HG03432 (cell line): ENCODE results near the gene TEX2.

ENCODE experiments used
- ATAC-seq: cut with Tn5 transposase; IDR thresholded peaks from one replicate; pipeline ENCODE4 v1.9.1; 2021; ENCODE audit warnings: mild to moderate bottlenecking, moderate library complexity; ENCODE audit not compliant: unreplicated experiment

Gene TEX2

DNA sequence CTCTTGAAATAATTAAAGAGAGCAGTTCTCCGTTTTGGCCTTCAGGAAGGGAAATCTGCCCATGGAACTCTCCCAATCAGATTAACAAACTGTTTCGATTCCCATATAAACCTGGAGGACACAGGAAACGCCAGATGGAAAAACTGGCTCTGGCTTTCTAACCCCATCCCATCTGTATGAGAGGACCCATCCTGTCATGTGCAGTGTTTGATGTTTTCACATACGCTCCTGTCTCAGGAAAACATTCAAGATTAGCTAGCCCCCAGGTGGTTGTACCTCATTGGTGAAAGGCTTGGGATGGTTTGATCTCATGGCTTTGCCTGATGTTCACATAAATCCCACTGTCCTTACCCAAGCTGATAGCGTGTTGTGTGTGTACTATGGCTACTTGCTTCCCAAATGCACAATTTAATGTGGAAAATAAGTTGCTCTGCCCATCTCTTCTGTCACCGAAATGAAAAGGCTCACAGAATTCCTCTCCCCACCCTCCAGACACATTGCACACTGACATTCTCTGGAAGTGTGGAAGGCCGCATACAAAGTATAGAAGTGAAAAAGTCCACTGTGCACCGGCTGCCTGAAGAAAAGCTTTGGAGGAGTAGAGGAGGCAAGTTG, 114.9 kb downstream of the TEX2 start:
- no peak for ATAC-seq

DNA sequence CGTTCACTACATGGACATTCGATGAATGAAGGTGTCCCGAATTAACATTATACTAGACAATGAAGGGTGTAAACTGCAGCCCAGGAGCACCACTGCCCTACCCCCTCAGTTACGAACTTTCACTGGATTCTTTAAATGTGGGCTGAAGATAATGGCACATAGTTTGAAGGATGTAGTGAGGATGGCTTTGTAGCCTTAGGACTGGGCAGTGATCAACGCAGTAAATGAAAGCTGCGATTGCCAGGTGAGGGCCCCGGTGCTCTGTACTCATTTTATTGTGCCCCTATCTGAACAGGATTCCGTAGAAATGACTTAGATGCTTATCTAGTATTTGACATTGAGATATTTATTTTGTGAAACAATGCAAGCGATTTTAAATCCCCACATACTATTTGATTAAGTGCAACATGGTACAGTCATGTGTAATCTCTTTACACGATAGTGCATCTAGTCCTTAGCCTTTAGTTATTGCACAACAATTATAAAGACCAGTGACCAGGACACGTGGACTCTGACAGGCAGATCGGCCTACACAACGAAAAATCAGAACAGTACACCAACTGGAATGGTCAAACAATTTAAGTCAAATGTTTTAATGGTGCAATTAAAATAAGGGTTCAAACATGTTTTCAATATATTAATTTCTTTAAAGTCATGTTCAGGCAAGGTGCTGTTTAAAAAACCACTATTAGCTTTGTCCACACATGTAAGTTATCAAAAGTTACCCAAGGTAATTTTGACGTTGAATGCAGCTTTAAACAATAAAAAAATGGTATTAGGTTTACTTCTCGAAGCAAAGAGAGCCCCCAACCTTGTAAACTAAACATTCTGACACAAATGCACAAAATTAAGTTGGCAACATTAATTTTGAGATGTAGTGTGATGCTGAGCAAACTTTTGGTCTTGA, 115.7 kb downstream of the TEX2 start:
- no peak for ATAC-seq

DNA sequence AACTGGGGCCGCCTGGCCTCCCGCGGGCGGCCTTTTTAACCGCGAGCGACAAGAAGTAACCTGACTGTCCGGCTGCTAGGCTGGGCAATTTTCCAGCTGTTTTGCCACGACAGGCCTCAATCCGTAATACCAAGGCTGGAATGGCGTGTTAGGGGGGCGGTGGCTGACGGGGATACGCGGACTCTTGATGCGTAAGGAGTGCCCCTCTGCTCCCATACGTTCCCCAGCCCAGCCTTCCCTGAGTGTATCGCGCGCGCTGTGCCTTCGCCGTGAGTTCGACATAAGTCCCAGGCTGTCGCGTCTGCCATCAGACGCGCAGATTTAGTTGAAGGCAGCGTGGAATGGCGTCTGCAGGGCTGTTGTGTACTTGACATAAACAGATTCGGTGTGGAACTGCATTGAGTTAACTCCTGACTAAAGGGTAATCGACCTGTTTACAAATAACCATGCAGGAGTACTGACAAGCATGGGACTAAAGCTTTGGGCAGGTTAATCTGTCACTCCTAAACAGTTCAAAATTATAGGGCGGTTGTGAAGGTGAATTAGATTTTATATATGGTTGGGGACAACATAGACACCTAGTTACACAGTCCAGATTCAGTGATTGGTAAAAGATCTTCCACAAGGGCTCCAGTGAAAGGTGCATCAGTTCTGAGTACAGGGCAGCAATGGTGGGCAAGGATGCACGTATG, 116.5 kb downstream of the TEX2 start:
- peak; percentile 2 for ATAC-seq

DNA sequence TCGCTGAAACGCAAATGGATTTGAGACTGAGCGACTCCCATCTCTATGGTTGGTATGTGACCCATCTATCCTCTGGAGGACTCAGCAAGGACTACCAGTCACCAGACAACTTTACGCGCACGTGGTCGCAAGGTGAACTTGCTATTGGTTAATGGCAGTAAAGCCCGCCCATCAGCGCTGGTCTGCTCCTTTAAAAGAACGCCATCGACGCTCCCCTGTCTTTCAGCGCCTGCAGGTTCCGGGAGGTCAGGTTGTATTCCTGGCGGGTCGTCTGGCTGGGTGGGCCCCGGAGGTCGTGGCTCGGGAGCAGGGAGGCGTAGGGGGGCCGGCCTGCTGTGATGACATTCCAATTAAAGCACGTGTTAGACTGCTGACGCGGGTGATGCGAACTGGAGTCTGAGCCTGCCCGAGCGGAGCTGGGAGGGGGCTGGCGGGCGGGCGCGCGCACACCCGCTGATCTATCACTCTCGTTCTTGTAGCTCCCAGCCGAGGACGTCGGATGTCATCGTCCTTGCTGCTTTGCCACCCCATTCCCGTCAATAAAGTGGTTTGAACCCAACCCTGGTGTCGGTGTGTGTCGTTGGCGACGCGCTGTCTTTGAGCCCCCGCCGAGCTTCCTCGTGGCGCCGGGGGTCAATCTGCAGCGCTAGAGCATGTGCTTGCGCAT, 117.2 kb downstream of the TEX2 start:
- ATAC-seq = peak; percentile 91

DNA sequence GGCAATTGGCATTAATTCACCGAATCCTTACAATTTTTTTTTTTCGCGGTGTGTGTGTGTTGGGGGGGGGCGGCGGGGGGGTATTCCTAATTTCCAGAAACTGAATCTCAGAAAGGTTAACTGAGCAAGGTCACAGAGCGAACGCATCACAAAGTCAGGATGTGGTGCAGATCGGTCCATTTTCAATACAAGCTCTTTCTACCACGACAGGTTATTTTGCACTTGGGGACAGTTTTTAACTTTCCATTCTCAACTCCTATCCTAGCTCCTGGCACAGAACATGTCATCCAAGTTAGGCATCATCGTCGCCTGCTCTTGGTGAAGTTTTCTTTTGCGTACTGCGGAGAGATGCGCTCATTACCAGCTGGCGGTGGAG, 117.7 kb downstream of the TEX2 start:
- no peak for ATAC-seq

DNA sequence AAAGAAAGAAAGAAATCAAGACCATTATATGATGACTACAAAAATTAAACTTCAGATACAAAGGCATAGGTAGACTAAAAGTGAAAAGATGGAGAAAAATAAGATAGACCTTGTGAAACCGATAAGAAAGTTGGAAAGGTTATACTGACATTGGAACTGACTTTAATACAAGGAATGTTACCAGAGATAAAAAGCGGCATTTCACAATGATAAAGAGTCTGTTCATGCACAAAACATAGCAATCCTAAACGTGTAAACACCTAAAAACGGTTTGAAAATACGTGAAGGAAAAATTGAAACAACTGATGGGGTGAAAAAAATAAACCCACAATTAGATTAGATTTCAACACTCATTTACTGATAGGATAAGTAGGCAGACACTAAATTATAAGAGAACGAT, 123.5 kb downstream of the TEX2 start:
- ATAC-seq = no peak

DNA sequence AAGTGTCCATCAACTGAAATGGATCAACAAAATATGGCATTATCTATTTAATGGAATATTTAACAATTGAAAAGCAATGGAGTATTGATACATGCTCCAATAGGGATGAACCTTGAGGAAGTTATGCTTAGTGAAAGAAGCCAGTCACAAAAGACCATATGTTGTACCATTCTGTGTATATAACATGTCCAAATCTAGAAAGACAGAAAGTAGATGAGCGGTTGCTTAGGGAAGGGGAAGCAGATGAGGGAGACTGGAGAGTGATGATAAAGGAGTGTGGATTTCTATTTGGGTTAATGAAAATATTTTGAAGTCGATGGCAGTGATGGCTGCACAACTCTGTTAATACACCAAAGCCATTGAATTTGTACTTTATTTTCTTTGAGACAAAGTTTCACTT, 124.6 kb downstream of the TEX2 start:
- no peak for ATAC-seq

DNA sequence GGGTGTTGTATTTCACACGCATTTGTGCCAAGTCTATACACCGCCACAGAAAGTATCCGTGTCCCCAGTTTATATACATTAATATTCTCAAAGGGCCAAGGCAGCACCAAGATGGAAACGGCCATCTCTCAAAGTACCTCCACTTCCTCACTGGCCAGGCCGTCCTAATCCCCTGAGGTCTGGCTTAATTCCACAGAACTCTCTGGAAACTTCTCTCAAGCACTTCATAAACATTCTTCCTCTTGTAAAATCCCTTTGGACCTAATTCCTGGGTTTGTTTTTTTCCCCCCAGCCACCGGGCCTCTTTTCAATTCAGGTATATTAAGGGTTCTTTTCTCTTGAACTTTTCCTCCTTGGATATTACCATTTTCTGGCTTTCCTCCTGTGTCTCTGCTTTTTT, 128.1 kb downstream of the TEX2 start:
- no peak for ATAC-seq

DNA sequence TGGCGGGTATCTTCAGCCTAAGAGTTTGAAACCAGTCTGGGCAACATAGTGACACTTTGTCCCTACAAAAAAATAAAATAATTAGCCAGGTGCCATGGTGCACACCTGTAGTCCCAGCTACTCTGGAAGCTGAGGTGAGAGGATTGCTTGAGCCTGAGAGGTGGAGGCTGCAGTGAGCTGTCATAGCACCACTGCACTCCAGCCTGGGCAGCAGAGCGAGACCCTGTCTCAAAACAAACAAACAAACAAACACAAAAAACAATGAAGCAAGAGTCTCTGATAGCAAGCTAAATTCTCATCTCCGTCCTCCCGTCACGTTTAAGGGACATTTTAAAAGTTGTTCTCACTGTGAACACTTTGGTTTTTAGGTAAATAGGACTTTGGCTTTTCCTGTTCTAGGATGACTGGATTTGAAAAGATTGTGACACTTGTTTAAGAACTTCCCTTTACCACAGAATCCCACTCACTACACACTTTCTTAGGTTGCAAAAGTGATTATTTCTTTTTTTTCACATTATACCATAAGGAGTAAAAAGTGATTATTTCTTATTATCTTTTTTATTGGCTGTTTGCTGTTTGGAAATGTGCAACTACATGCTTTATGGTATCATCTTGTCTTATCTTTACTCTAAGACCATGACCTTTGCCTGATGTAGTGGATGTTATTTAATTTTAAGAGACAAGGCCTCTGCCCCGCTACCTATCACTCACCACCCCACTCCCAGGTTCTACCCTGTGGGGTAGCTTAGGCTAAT, 128.7 kb downstream of the TEX2 start:
- ATAC-seq = no peak

DNA sequence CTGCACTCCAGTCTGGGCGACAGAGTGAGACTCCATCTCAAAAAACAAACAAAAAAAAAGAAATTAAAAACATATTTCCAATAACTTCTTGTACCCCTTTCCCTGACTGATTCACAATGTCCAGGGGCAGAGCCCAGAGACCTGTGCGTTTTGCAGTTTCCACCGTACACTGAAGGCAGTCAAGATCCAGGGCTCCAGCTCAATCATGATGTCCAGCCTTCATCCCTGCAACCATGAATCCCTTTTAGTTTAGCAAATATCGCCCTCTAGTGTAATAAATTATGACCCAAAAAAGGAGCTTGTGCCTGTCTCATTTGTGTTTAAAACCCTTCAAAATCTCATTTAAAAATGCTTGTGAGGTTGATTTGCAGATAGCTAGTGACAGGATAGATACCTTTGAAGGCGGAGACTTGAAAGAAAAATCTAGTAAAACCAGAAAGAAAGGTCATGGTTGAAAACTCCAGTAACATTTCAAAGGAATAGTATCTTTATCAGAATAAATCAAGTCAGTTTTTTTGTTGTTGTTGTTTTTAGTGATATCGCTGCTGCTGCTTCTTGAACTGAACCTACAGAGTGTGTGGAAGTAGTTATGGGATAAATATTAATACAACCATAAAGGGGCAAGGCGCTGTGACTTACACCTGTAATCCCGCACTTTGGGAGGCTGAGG, 129.4 kb downstream of the TEX2 start:
- ATAC-seq = no peak

DNA sequence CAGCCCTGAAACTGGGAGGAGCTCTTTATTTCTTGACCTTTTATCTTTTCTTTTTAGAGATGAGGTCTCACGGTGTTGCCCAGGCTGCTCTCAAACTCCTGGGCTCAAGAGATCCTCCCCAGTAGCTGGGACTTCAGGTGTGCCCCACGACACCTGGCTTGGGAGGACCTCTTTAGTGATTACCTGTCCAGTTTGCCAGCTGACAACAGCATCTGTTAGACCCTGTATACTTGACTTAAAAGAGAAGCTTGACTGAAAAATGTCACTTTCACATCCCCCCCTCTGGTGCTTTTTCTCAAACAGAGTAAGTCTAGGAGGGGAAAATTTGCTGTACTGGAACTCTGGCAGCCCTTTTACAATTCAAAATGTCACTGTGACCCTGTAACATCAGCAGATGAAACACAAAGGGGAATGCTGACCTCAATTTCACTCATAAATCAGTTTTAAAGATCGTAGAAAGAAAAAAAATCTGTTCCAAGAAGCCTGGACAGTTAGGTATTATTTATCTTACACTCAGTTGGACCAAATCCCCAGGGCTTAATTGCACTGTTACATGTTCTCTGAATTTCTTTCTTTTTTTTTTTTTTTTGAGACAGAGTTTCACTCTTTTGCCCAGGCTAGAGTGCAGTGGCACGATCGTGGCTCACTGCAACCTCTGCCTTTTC, 131.3 kb downstream of the TEX2 start:
- no peak for ATAC-seq

DNA sequence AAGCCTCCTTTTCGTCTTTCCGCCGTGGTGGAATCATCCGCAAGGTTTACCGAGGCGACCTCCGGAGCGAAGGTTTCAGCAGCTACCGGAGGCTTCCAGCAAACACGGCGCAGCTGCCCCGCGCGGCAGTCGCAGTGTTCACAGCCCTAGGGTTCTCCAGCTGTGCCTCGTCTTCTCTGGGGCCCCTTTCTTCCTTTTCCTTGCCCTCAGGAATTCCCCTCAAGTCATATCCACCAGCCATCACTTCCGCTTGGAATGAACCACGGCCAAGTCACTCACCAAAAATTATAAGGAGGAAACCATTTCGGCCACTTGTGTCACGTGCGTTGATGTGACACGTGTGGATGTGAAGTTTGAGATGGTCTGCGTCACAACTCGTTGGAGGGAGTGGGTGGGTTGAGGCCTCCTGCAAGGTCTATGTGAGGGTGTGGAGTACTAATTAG, 132.5 kb downstream of the TEX2 start:
- peak; percentile 27 for ATAC-seq

DNA sequence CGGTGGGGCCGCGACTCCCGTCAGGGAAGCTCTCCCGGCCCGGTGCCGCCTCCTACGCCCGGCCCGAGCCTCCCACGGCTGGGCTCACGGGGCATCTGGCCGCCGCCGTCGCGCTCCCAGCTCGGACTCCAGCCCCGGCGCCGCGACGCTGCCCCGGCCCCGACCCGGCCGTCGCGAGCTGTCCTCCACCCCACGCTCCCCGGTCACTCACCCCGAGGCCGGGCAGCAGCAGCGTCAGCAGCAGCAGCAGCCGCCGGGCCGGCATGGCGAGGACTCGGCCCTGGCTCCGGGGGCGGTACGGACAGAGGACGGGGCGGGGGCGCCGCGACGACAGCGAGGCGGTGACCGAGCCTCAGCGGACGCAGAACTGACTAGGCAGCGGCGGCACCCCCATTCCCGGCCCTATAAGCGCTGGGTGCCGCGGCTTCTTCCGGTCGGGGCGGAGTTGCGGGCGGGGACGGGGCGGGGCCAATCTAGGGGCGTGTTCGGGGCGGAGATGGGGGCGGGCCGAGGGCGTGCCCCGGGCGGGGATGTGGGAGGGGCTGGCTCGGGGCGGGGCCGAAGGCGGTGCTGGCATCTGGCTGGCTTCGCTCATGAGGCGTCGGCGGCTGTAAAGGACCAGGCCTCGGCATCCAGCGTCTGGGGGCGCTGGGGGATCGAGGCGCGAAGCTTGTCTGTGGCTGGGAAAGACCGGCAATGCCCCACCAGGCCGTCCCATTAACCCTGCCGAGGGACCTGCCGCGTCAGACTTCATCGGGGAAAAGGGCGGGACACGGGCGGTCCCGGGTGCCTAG, 133.1 kb downstream of the TEX2 start, which contains the start of gene ERN1:
Gene ERN1, minus strand, starts transcription at position 380 of the 794 bp plus-strand sequence. Its CDS starts 115 bp downstream, at position 265.
- peak; percentile 79 for ATAC-seq

DNA sequence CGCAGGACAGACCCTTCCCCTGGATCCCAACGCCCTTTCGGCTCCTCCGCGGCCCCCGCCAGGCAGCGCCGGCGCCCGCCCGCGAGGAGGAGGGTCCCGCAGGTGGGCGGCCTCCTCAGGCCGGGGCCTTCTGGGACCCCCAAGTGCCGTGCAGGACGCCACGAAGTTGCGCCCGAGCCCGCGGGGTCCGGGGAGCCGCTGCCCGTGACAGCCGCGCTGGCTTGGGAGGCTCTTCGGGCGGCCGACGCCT, 133.6 kb downstream of the TEX2 start:
- no peak for ATAC-seq

DNA sequence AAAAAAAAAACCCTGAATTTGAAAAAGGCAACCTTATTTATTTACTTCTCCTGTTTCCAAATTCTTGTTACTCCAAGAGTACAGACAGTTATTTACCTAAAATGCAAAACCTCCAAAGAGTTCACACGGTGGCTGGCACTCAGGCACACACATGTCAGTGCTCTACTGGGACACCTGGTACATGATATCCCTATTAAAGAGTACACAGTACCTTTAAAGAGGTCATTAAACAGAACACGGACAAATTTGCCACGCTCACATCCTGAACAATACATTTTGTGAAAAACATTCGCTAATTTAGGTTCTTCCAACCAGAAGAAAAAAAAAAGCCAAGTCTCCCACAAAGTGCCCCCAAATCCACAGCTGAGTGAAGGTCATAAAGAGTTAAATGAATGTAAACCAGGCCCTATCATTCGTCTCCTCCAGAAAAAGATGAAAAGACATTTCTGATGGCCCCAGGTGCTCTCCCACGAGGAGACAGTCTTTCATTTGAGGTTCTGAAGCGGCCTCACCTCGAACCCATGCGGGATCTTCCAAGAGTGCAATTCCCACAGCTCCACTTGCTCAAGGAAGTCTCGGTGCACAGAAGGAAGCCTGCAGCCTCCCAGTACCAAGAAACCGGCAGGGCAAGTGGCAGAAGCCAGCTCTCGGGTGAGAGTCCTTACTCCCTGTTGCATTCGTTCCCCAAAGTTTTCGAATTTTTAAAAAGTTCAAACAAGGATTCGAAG, 134.1 kb downstream of the TEX2 start:
- no peak for ATAC-seq

DNA sequence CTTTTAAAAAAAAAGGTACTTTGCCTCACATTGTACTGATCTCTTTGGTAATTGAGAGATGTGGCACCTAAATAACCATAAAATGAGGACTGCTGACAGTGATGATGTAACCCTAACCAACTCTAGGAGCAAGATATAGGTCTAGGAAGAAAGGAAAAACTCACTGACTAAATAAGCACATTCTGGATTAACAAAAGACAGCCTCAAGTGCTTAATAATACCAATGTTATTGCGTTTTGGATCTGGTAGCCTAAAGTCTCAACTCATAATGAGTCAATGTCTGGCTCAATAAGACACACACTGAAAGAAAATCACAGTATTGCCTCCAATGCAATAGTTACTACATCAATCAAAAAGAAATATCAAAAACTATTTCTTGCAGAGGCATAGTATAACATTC, 136.1 kb downstream of the TEX2 start:
- ATAC-seq = no peak

DNA sequence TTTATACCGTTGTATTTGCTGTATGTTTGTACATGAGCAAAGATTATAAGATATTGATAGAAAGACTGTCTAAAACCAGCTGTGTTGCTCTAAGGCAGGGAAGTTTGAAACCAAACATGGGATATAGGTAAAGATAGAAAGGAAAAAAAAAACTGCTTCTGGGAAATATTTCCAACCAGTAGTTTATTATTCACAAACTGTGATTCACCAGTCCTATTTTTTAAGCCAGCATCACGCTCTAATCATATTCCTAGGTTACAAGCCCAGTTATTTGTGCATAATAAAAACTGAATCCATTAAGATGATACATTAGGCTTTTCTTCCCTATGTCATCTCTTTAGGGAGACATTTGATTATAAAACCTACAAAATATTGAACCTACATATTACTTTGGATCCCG, 137.1 kb downstream of the TEX2 start:
- no peak for ATAC-seq

DNA sequence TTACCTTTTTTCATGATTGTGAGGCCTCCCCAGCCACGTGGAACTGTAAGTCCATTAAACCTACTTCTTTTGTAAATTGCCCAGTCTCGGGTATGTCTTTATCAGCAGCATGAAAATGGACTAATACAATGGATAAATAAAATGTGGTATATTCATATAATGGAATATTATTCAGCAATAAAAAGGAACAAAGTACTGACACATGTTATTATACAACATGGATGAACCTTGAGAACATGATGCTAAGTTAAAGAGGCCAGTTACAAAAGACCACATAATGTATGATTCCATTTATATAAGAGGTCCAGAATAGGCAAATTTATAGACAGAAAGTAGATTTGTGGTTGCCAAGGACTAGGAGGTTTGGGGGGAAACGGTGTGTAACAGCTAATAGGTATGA, 138.5 kb downstream of the TEX2 start:
- no peak for ATAC-seq
